HUES64 (cell line): ENCODE data around the gene ABI3BP.

Experiments used
- H3K27ac ChIP-seq: 2 replicates; pipeline ENCODE4 v1.7.0; 2013; ENCODE audit warnings: low read depth, low read length, inconsistent platforms
- H3K27me3 ChIP-seq: 2 replicates; pipeline ENCODE4 v1.6.1; 2013; ENCODE audit warnings: mild to moderate bottlenecking, low read length; ENCODE audit not compliant: insufficient read depth
- H3K36me3 ChIP-seq: 2 replicates; pipeline ENCODE4 v1.6.1; 2013; ENCODE audit warnings: mild to moderate bottlenecking, low read length; ENCODE audit not compliant: insufficient read depth
- H3K4me1 ChIP-seq: 2 replicates; pipeline ENCODE4 v1.6.1; 2013; ENCODE audit warnings: mild to moderate bottlenecking, low read length, moderate library complexity; ENCODE audit not compliant: insufficient read depth
- H3K4me3 ChIP-seq: 2 replicates; pipeline ENCODE4 v1.5.1; 2013; ENCODE audit warnings: mild to moderate bottlenecking, low read length, moderate library complexity
- H3K9ac ChIP-seq: 2 replicates; pipeline ENCODE4 v1.6.1; 2013; ENCODE audit warnings: mild to moderate bottlenecking, low read depth, low read length
- H3K9me3 ChIP-seq: 2 replicates; pipeline ENCODE4 v1.6.1; 2013; ENCODE audit warnings: low read depth, low read length; ENCODE audit not compliant: insufficient read depth
- WGBS: fragments of 150-250, 120-280 bp; methylation state at CpG from one replicate; pipeline ENCODE4 v1.1.7; 2013; ENCODE audit warnings: missing lambda C conversion rate; 5-methylcytosine and 5-hydroxymethylcytosine counted together

Gene ABI3BP

DNA sequence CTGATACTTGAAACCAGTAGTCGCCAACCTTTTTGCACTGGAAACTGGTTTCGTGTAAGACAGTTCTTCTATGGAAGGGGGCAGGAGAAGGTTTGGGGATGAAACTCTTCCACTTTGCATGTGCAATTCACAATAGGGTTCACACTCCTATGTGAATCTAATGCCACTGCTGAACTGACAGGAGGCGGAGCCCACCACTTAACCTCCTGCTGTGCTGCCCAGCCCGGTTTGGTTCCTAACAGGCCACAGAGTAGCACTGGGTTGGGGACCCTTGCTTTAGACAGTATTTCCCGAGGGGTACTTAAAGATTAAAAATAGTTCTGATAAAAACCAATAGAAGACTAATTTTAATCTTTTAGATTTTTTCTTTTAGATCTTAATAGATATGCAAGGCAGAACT lies 272.8 kb downstream of the ABI3BP start:
- H3K4me3 ChIP-seq, result no peak overlapping the region
- H3K9me3 ChIP-seq, result no peaks in the 10 kb centered on the region
- 43% methylated on average over 4 of the region's 5 CpGs for WGBS
- peaks cover 17% of the 10 kb centered on the region for H3K4me1 ChIP-seq
- H3K9ac ChIP-seq, result no peak overlapping the region
- H3K36me3 ChIP-seq, result peaks cover 78% of the 10 kb centered on the region
- H3K27me3 ChIP-seq, result no peaks in the 10 kb centered on the region
- no peak overlapping the region for H3K27ac ChIP-seq

GRCh38 chr3:100719136-100719535 lies 274.1 kb downstream of the ABI3BP start:
- Histone ChIP-seq H3K9ac (no peak overlapping the region), H3K36me3 (peaks cover 81% of the 10 kb centered on the region), H3K4me1 (peaks cover 17% of the 10 kb centered on the region), H3K27ac (no peak overlapping the region), H3K27me3 (no peaks in the 10 kb centered on the region), H3K4me3 (no peak overlapping the region), H3K9me3 (no peaks in the 10 kb centered on the region)
- no CpG with 5 or more reads among the region's 1 CpG for WGBS

- no peak overlapping the region for H3K27ac ChIP-seq
- 94% methylated on average over 4 of the region's 4 CpGs for WGBS
- peaks cover 77% of the 10 kb centered on the region for H3K36me3 ChIP-seq
- H3K4me1 ChIP-seq, result peaks cover 17% of the 10 kb centered on the region
- no peaks in the 10 kb centered on the region for H3K27me3 ChIP-seq
- no peak overlapping the region for H3K4me3 ChIP-seq
- H3K9ac ChIP-seq, result no peak overlapping the region
- H3K9me3 ChIP-seq, result no peaks in the 10 kb centered on the region
These were observed 275.4 kb downstream of the ABI3BP start for GRCh38 chr3:100717637-100718487.

- WGBS, result 86% methylated on average over 2 of the region's 2 CpGs
These were observed 276.2 kb downstream of the ABI3BP start for GRCh38 chr3:100717063-100717462.

GRCh38 chr3:100715176-100715575 lies 278.0 kb downstream of the ABI3BP start:
- Histone ChIP-seq H3K27me3 (no peaks in the 10 kb centered on the region), H3K27ac (no peak overlapping the region), H3K9ac (no peak overlapping the region), H3K36me3 (peaks cover 57% of the 10 kb centered on the region), H3K4me3 (no peak overlapping the region), H3K9me3 (no peaks in the 10 kb centered on the region), H3K4me1 (peaks cover 10% of the 10 kb centered on the region)

More at GRCh38 chr3:100717063-100717462, 276.2 kb downstream of the ABI3BP start:
- Histone ChIP-seq H3K27ac (no peak overlapping the region), H3K36me3 (peaks cover 69% of the 10 kb centered on the region), H3K9ac (no peak overlapping the region), H3K4me1 (peaks cover 17% of the 10 kb centered on the region), H3K9me3 (no peaks in the 10 kb centered on the region), H3K27me3 (no peaks in the 10 kb centered on the region), H3K4me3 (no peak overlapping the region)

GRCh38 chr3:100710261-100710968 lies 282.8 kb downstream of the ABI3BP start:
- peaks cover 28% of the 10 kb centered on the region for H3K36me3 ChIP-seq
- H3K27me3 ChIP-seq, result peaks cover 31% of the 10 kb centered on the region
- peak overlapping the region; percentile 91 for H3K4me3 ChIP-seq
- peaks cover 4% of the 10 kb centered on the region; the same call in 1 of the 2 replicates for H3K9me3 ChIP-seq
- 31% methylated on average over 8 of the region's 8 CpGs for WGBS
- peak overlapping the region; percentile 89 for H3K9ac ChIP-seq
- peak overlapping the region; percentile 92 for H3K27ac ChIP-seq
- H3K4me1 ChIP-seq, result peaks cover 3% of the 10 kb centered on the region; the same call in 1 of the 2 replicates

- peak overlapping the region; percentile 97 for H3K9ac ChIP-seq
- peaks cover 4% of the 10 kb centered on the region; the same call in 1 of the 2 replicates for H3K9me3 ChIP-seq
- peaks cover 3% of the 10 kb centered on the region; the same call in 1 of the 2 replicates for H3K4me1 ChIP-seq
- H3K4me3 ChIP-seq, result peak overlapping the region; percentile 91
- peaks cover 36% of the 10 kb centered on the region for H3K27me3 ChIP-seq
- peaks cover 23% of the 10 kb centered on the region for H3K36me3 ChIP-seq
- under 1% methylated on average over 19 of the region's 23 CpGs for WGBS
- peak overlapping the region; percentile 100 for H3K27ac ChIP-seq
These were observed 283.4 kb downstream of the ABI3BP start for GRCh38 chr3:100709842-100710260.

DNA sequence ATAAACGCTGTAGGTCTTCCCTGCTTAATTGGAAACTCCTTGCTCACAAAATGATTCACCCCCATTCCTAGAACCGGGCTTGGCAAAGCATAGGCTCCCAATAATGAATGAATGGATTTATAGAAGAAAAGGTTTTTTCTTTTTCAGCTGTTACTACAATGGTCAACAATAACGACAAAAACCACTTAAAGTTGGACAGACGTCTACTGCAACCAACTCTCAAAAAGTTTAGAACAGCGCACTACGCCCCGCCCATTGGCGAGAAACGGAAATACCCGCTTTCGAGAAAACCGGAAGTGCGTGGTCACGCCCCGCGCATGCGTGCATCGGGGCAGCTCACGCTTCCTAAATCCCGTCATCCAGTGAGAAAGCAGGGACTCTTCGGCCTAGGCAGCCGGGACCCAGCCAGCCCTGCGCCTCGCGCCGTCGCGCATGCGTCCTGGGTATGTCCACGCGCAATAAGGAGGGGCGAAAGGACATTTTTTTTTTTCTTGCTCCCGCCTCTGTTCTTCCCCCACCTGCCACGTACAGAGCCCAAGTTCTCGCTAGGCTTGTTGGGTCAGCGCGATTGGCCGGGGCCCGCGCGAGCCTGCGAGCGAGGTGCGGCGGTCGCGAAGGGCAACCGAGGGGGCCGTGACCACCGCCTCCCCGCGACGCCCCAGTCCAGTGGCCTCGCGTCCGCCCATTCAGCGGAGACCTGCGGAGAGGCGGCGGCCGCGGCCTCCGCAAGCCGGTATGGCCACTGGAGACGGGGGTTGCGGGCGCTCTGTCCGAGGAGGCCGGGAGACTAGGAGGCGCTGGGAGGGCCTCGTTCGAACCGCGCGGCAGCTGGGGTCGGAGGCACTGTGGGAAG lies 284.0 kb downstream of the ABI3BP start, which contains the start of gene TFG:
Gene TFG (plus strand): TSS at position 506 of the 853 bp plus-strand sequence. CDS start 4,192 bp downstream, outside the sequence.
- H3K27me3 ChIP-seq, result peaks cover 43% of the 10 kb centered on the region
- peaks cover 3% of the 10 kb centered on the region; the same call in 1 of the 2 replicates for H3K4me1 ChIP-seq
- peak within 1 kb of the TSS; percentile 97 for H3K9ac ChIP-seq
- peak within 1 kb of the TSS; percentile 91 for H3K4me3 ChIP-seq
- H3K9me3 ChIP-seq, result peaks cover 4% of the 10 kb centered on the region; the same call in 1 of the 2 replicates
- WGBS, result 1% methylated on average over 69 of the region's 76 CpGs
- H3K27ac ChIP-seq, result peak within 1 kb of the TSS; percentile 100
- H3K36me3 ChIP-seq, result peaks cover 16% of the 10 kb centered on the region

DNA sequence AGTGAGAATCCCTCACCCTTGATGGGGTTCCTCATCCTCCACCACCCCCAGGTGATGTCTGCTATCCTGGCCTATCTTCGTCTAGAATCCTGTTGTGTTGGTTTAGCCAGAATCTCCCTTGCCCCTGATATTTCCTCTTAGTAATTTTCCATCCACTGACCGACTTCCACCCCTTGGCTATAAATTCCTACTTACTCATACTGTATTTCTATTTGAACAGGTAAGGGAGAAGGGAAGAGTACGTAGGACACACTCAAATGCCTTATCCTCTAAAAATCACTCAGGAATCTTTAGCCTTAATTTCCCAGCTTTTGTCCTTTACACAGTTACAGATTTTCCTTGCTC lies 284.6 kb downstream of the ABI3BP start:
- Histone ChIP-seq H3K9ac (no peak overlapping the region; the same call in 1 of the 2 replicates), H3K9me3 (peaks cover 4% of the 10 kb centered on the region; the same call in 1 of the 2 replicates), H3K4me3 (peak overlapping the region; percentile 91), H3K36me3 (peaks cover 10% of the 10 kb centered on the region), H3K27me3 (peaks cover 49% of the 10 kb centered on the region), H3K27ac (peak overlapping the region; percentile 100), H3K4me1 (peaks cover 3% of the 10 kb centered on the region; the same call in 1 of the 2 replicates)
- 96% methylated on average over 1 of the region's 3 CpGs for WGBS

DNA sequence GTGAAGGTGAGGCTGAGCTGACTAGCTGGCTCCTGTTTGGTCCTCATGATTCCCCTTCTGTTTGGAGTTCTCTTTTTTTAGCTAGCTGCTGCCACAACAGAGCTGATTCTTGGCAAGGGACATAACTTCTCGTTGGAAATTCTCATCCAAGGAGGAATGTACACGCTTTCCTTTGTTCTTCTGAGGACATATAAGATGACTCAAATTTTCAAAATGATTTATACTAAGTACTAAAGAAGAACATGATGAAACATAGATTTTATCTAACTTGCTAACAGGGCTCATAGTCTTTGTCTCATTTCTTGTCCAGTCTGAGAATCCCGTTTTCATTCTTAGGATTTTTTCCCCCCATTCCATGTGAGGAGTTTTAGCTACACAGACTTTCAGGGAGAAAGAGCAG lies 286.9 kb downstream of the ABI3BP start:
- Histone ChIP-seq H3K9me3 (peaks cover 4% of the 10 kb centered on the region; the same call in 1 of the 2 replicates), H3K27me3 (peaks cover 51% of the 10 kb centered on the region), H3K9ac (no peak overlapping the region), H3K4me3 (no peak overlapping the region), H3K4me1 (peaks cover 3% of the 10 kb centered on the region; the same call in 1 of the 2 replicates), H3K36me3 (peaks cover 3% of the 10 kb centered on the region; the same call in 1 of the 2 replicates), H3K27ac (no peak overlapping the region)
- 87% methylated on average over 3 of the region's 3 CpGs for WGBS
